Endothelial cell (in vitro differentiated cells): ENCODE data around the gene ERCC1. TPM values are rescaled to one million over a fixed set of nuclear protein-coding genes. Genes with fewer than 3 reads are reported as not detected.
A peak's percentile ranks its signal among the peaks of the same experiment; 100 is the strongest.
"Not testable (repeated sequence)": the region's sequence is repeated elsewhere in the genome, so short reads cannot be mapped to it uniquely, and the experiment has no call there.

ENCODE experiments used
- DNase-seq: peaks from one replicate; pipeline ENCODE4 v3.0.0; 2021; ENCODE audit warnings: low spot score
- H3K27ac Mint-ChIP-seq: one replicate; pipeline ENCODE4 v1.8.0; 2021; ENCODE audit warnings: mixed read lengths, inconsistent platforms; ENCODE audit not compliant: unreplicated experiment
- H3K27me3 Mint-ChIP-seq: one replicate; pipeline ENCODE4 v1.8.0; 2021; ENCODE audit warnings: mild to moderate bottlenecking, moderate library complexity, mixed read lengths, inconsistent platforms; ENCODE audit not compliant: unreplicated experiment
- H3K36me3 Mint-ChIP-seq: one replicate; pipeline ENCODE4 v1.8.0; 2021; ENCODE audit warnings: mild to moderate bottlenecking, low read depth, mixed read lengths, inconsistent platforms; ENCODE audit not compliant: unreplicated experiment
- H3K4me1 Mint-ChIP-seq: one replicate; pipeline ENCODE4 v1.8.0; 2021; ENCODE audit warnings: mild to moderate bottlenecking, mixed read lengths, inconsistent platforms; ENCODE audit not compliant: unreplicated experiment
- H3K4me3 Mint-ChIP-seq: one replicate; pipeline ENCODE4 v1.8.0; 2021; ENCODE audit warnings: mild to moderate bottlenecking, mixed read lengths, inconsistent platforms; ENCODE audit not compliant: unreplicated experiment
- H3K9me3 Mint-ChIP-seq: one replicate; pipeline ENCODE4 v1.8.0; 2021; ENCODE audit warnings: mixed read lengths, inconsistent platforms; ENCODE audit not compliant: unreplicated experiment
- total RNA-seq: library from RNA; stranded (reverse); fragmentation: NEBNext Ultra II Directional; extraction: Animal tissue kit (Norgen Biotek cat#: 25700); gene quantifications from one replicate; pipeline ENCODE4 v1.2.1, GENCODE V29; 2021; ENCODE audit not compliant: unreplicated experiment
- TF ChIP-seq, protein P1 (sequence below): fragments of 200-600 bp; sonication (generic); IDR thresholded peaks from one replicate; pipeline ENCODE4 v1.5.0; 2021; ENCODE audit warnings: antibody characterized with exemption; ENCODE audit not compliant: unreplicated experiment

ERCC1 gene
- total RNA-seq, 1 donor from 2014 or later, result 62.8 TPM

DNA sequence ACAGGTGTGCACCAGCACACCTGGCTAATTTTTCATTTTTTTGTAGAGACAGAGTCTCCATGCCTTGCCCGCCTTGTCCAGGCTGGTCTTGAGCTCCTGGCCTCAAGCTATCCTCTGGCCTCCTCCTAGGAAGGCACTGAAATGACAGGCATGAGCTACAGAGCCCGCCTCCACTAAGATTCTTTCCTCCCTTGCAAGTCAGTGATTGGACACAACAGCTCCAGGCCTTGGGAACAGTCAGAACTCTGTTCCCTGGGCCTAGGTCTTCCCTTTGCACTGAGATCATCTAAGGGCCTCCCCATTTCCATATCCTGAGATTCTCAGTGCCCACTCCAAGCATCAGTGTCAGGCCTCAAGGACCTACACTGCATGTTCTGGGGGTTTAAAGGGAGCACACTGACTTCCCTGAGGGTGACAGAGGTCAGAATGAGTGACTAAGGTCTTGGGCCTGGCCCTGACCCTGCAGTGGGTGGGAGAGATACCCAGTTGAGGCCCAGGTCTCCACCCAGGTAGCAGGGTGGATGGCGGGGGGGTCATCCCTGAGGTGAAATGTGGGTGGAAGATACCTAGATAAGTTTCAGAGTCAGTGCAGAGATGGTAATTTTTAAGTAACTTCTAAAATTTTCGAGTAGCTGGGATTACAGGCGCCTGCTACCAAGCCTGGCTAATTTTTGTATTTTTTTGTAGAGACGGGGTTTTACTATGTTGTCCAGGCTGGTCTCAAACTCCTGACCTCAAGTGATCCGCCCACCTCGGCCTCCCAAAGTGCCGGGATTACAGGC, 17.3 kb upstream of the ERCC1 start:
- Mint-ChIP-seq H3K9me3 (no peaks in the 10 kb centered on the region), H3K4me1 (peaks cover 38% of the 10 kb centered on the region), H3K27ac (peak overlapping the region; percentile 76), H3K4me3 (peak overlapping the region; percentile 90), H3K36me3 (peaks cover 9% of the 10 kb centered on the region), H3K27me3 (peaks cover 21% of the 10 kb centered on the region)
- peak; percentile 33 for DNase-seq
- TF ChIP-seq, protein P1, sequence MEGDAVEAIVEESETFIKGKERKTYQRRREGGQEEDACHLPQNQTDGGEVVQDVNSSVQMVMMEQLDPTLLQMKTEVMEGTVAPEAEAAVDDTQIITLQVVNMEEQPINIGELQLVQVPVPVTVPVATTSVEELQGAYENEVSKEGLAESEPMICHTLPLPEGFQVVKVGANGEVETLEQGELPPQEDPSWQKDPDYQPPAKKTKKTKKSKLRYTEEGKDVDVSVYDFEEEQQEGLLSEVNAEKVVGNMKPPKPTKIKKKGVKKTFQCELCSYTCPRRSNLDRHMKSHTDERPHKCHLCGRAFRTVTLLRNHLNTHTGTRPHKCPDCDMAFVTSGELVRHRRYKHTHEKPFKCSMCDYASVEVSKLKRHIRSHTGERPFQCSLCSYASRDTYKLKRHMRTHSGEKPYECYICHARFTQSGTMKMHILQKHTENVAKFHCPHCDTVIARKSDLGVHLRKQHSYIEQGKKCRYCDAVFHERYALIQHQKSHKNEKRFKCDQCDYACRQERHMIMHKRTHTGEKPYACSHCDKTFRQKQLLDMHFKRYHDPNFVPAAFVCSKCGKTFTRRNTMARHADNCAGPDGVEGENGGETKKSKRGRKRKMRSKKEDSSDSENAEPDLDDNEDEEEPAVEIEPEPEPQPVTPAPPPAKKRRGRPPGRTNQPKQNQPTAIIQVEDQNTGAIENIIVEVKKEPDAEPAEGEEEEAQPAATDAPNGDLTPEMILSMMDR, result no peak

DNA sequence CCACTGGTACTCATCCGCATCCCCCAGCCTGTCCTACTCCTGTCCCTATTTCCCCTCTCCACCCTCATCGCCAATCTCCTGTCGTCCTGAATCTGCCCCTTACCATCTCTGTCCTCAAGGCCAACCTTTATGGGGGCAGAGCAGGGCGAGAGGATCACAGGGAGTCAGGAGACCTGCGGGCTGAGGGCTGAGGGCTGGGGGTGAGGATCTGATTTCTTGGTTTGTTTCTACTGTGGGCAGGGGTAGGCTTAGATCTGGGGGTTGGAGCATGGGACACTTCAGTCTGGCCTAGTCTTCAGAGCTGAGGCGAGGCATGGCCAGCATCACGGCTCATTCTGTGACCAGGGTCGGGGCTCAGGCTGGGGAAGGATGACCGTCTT, 16.5 kb upstream of the ERCC1 start:
- Mint-ChIP-seq H3K4me1 (peaks cover 34% of the 10 kb centered on the region), H3K36me3 (peaks cover 5% of the 10 kb centered on the region), H3K4me3 (peak overlapping the region; percentile 90), H3K27me3 (peaks cover 16% of the 10 kb centered on the region), H3K9me3 (no peaks in the 10 kb centered on the region), H3K27ac (peak overlapping the region; percentile 72)
- DNase-seq, result no peak
- TF ChIP-seq, protein P1, result no peak

DNA sequence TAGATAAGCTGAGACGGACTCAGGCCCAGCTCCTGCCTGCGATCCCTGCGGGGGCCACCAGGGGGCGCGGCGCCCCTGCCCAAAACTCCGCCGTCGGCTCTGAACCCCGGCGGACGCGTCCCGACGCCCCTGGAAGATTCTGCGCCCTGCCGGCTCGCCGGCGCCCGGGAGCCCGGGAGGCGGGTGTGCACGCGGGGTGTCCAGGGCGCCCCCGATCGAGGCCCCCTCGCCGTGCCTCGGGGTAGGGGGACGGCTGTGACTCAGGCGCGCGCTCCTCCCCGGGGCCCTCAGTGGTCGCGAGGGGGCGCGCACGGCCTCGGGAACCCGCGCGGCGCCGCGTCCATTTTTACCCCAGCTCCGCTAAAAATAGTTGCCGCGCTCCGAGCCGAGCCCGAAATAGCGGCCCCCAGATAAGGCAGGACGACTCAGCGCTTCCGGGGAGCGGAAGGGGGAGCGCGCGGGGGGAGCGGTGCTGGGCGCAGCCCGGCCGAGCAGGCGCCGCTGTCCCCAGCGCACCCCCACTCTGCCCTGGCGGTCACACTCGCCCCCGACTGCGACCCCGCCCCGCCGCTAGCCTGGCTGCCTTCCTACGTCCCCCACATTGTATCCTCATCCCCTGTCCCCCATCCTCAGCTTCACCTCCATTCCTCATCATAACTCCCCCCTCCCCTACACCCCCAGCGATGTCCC, 16.0 kb upstream of the ERCC1 start:
- TF ChIP-seq, protein P1, result peak; percentile 100
- H3K27ac Mint-ChIP-seq, result no peak overlapping the region
- H3K4me3 Mint-ChIP-seq, result peak overlapping the region; percentile 90
- DNase-seq, result peak; percentile 84
- peaks cover 14% of the 10 kb centered on the region for H3K27me3 Mint-ChIP-seq
- peaks cover 29% of the 10 kb centered on the region for H3K4me1 Mint-ChIP-seq
- no peaks in the 10 kb centered on the region for H3K9me3 Mint-ChIP-seq
- H3K36me3 Mint-ChIP-seq, result peaks cover 2% of the 10 kb centered on the region

DNA sequence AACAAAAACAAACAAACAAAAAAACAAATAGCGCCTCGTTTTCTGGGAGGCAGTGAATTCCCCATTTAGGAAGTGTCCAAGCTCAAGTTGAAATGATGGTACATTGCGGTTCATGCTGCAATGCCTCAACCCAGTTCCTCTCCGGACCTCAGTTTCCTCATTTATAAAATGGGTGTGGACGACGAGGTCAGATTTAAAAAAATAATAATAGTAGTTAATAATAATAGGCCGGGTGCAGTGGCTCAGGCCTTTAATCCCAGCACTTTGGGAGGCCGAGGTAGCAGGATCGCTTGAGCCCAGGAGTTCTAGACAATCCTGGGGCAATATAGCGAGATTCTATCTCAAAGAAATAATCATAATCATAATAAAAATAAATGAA, 15.5 kb upstream of the ERCC1 start:
- no peak for DNase-seq
- H3K9me3 Mint-ChIP-seq, result no peaks in the 10 kb centered on the region
- peaks cover 12% of the 10 kb centered on the region for H3K27me3 Mint-ChIP-seq
- H3K4me3 Mint-ChIP-seq, result no peak overlapping the region
- peaks cover 2% of the 10 kb centered on the region for H3K36me3 Mint-ChIP-seq
- TF ChIP-seq, protein P1, result no peak
- H3K27ac Mint-ChIP-seq, result no peak overlapping the region
- peaks cover 25% of the 10 kb centered on the region for H3K4me1 Mint-ChIP-seq

DNA sequence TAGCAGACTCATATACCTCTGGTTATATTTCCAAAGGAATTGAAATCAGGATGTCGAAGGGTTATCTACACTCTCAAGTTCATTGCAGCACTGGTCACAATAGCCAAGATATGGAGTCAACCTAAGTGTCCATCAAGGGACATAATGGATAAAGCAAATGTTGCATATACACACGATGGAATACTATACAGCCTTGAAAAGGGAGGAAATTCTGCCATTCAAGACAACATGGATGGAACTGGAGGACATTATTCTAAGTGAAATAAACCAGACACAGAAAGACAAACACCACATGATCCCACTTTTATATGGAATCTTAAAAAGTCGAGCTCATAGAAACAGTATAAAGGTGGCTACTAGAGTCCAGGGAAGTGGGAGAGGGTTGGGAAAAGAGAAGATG, 13.6 kb upstream of the ERCC1 start:
- Mint-ChIP-seq H3K4me1 (peaks cover 15% of the 10 kb centered on the region), H3K9me3 (no peaks in the 10 kb centered on the region), H3K4me3 (no peak overlapping the region), H3K27me3 (peaks cover 10% of the 10 kb centered on the region), H3K27ac (no peak overlapping the region), H3K36me3 (no peaks in the 10 kb centered on the region)
- DNase-seq, result no peak
- TF ChIP-seq, protein P1, result no peak

DNA sequence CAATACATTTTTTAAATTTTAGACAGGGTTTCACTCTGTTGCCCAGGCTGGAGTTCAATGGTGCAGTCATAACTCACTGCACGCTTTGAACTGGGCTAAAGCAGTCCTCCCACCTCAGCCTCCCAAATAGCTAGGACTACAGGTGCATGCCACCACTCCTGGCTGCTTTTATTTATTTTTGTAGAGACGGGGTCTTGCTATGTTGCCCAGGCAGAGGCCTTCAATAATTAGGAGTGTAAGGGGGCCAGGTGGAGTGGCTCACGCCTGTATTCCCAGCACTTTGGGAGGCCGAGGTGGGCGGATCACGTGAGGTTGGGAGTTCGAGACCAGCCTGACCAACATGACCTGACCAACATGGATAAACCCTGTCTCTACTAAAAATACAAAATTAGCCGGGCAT, 8.8 kb upstream of the ERCC1 start:
- not testable (repeated sequence) for H3K9me3 Mint-ChIP-seq, H3K27me3 Mint-ChIP-seq, H3K4me3 Mint-ChIP-seq, H3K36me3 Mint-ChIP-seq, DNase-seq, H3K4me1 Mint-ChIP-seq, H3K27ac Mint-ChIP-seq

DNA sequence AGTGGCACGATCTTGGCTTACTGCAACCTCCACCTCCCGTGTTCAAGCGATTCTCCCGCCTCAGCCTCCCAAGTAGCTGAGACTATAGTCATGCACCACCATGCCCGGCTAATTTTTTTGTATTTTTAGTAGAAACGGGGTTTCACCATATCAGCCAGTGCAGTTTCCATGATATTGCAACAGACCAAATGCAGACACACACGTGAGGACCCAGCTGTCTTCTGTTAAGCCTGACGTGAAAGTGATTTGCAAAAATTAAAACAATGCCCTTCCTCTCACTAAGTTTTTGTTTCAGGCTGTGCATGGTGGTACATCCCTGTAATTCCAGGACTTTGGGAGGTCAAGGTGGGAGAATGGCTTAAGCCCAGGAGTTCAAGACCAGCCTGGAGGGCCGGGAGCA, 7.3 kb upstream of the ERCC1 start:
- not testable (repeated sequence) for H3K4me1 Mint-ChIP-seq, H3K9me3 Mint-ChIP-seq, H3K4me3 Mint-ChIP-seq, DNase-seq, H3K27me3 Mint-ChIP-seq, H3K36me3 Mint-ChIP-seq, H3K27ac Mint-ChIP-seq
